HCT116 (cell line): ENCODE data around the gene MCRIP1. TPM values are rescaled to one million over a fixed set of nuclear protein-coding genes. Genes with fewer than 3 reads are reported as not detected.

Source experiments
- ATAC-seq: fragments of 200-7000 bp; cut with Tn5 transposase; 2 replicates; pipeline ENCODE4 v1.9.1; 2020; ENCODE audit warnings: mild to moderate bottlenecking, moderate library complexity
- BruUV-seq: library from RNA; stranded (reverse); fragments of 400-500 nt; replicated peaks from 2 replicates; lab custom pipeline; 2021; lab: Mats Ljungman, UMichigan
- CTCF ChIA-PET: fragments of 300-600 bp; sonication (Branson Sonifier 250); formaldehyde crosslinking; loops from one replicate; lab custom pipeline; 2021; ENCODE audit warnings: antibody characterized with exemption; lab: Charles Lee
- POLR2A ChIA-PET: fragments of 300-600, 350-600 bp; sonication (Branson Sonifier 250); formaldehyde crosslinking; loops from one replicate; lab custom pipeline; 2021; ENCODE audit warnings: antibody characterized with exemption; lab: Charles Lee
- RAD21 ChIA-PET, 2 experiments: fragments of 300-600 bp; sonication (Branson Sonifier 250); formaldehyde crosslinking; loops; one replicate each; lab custom pipeline; 2023; ENCODE audit warnings: low total read pairs in 2 of 2; ENCODE audit not compliant: uncharacterized antibody in 2 of 2, unreplicated experiment in 2 of 2, low non-redundant PET in 1 of 2; lab: Charles Lee
- DNase-seq: peaks from one replicate; pipeline ENCODE4 v3.0.0-alpha.2; 2010; ENCODE audit warnings: low read depth, low spot score
- H2AFZ ChIP-seq: fragments of 200-600 bp; shearing (Covaris generic), sonication (generic); 2 replicates; pipeline ENCODE4 v1.6.1; 2017; ENCODE audit warnings: low read depth, mixed run types, mixed read lengths, antibody characterized with exemption, low read length; ENCODE audit not compliant: poor library complexity, severe bottlenecking
- H3K27ac ChIP-seq: 2 replicates; pipeline ENCODE4 v1.5.1; 2012; ENCODE audit warnings: low read depth, low read length
- H3K27me3 ChIP-seq: fragments of 200-600 bp; sonication (generic); 2 replicates; pipeline ENCODE4 v1.6.1; 2016; ENCODE audit warnings: mixed run types, low read length, mixed read lengths; ENCODE audit not compliant: insufficient read depth
- H3K36me3 ChIP-seq, 2 experiments: fragments of 200-500 bp in 1 of 2; fragments of 200-600 bp in 1 of 2; sonication (Bioruptor generic) in 1 of 2; sonication (generic) in 1 of 2; 2 replicates each; pipeline versions ENCODE4 v1.5.1 to v1.6.1; 2014 to 2016; ENCODE audit warnings: low read length in 2 of 2, inconsistent platforms in 1 of 2, mixed read lengths in 1 of 2, mixed run types in 1 of 2; ENCODE audit not compliant: insufficient read depth in 2 of 2, control insufficient read depth in 1 of 2
- H3K4me1 ChIP-seq, 2 experiments: fragments of 200-600 bp in 1 of 2; sonication (generic) in 1 of 2; 2 replicates each; pipeline versions ENCODE4 v1.5.1 to v1.6.1; 2012 to 2017; ENCODE audit warnings: low read length in 2 of 2, inconsistent platforms in 1 of 2, mild to moderate bottlenecking in 1 of 2, mixed read lengths in 1 of 2, mixed run types in 1 of 2, moderate library complexity in 1 of 2; ENCODE audit not compliant: insufficient read depth in 2 of 2, control insufficient read depth in 1 of 2
- H3K4me2 ChIP-seq: fragments of 200-600 bp; sonication (generic); 2 replicates; pipeline ENCODE4 v1.6.1; 2017; ENCODE audit warnings: mixed run types, low read length, mixed read lengths
- H3K4me3 ChIP-seq, 2 experiments: fragments of 200-600 bp in 1 of 2; sonication (generic) in 1 of 2; replicated peaks in 1 of 2; 2 replicates each; pipeline ENCODE4 v1.5.1; 2011 to 2016; ENCODE audit warnings: low read length in 2 of 2, control low read depth in 1 of 2, low read depth in 1 of 2, mild to moderate bottlenecking in 1 of 2, mixed read lengths in 1 of 2, mixed run types in 1 of 2
- H3K79me2 ChIP-seq: fragments of 200-600 bp; sonication (generic); 2 replicates; pipeline ENCODE4 v1.6.1; 2017; ENCODE audit warnings: mild to moderate bottlenecking, mixed run types, low read length, moderate library complexity, mixed read lengths; ENCODE audit not compliant: insufficient read depth
- H3K9ac ChIP-seq: fragments of 200-600 bp; sonication (generic); 2 replicates; pipeline ENCODE4 v1.6.1; 2016; ENCODE audit warnings: low read length, mixed read lengths
- H3K9me2 ChIP-seq: fragments of 200-600 bp; sonication (generic), shearing (Covaris generic); 2 replicates; pipeline ENCODE4 v1.6.1; 2017; ENCODE audit warnings: mixed run types, mild to moderate bottlenecking, moderate library complexity; ENCODE audit not compliant: insufficient read depth
- H3K9me3 ChIP-seq, 2 experiments: fragments of 200-500 bp in 1 of 2; fragments of 200-600 bp in 1 of 2; sonication (Bioruptor generic) in 1 of 2; sonication (generic) in 1 of 2; 2 replicates each; pipeline ENCODE4 v1.6.1; 2014 to 2017; ENCODE audit warnings: low read length in 2 of 2, mixed read lengths in 2 of 2, inconsistent platforms in 1 of 2, low read depth in 1 of 2, mild to moderate bottlenecking in 1 of 2, mixed run types in 1 of 2, moderate library complexity in 1 of 2; ENCODE audit not compliant: control insufficient read depth in 1 of 2, insufficient read depth in 1 of 2
- H4K20me1 ChIP-seq: fragments of 200-600 bp; sonication (generic), shearing (Covaris generic); 2 replicates; pipeline ENCODE4 v1.6.1; 2017; ENCODE audit warnings: mixed run types, mild to moderate bottlenecking, moderate library complexity; ENCODE audit not compliant: insufficient read depth
- EGR1 ChIP-seq: IDR thresholded peaks from 2 replicates; pipeline ENCODE4 v1.6.1; 2012; ENCODE audit warnings: low read depth
- JUND ChIP-seq: IDR thresholded peaks from 2 replicates; pipeline ENCODE4 v1.6.1; 2012
- MAX ChIP-seq: IDR thresholded peaks from 2 replicates; pipeline ENCODE4 v1.6.1; 2012
- POLR2A ChIP-seq: IDR thresholded peaks from 2 replicates; pipeline ENCODE4 v1.7.0; 2011; ENCODE audit warnings: borderline replicate concordance; ENCODE audit not compliant: insufficient read depth, insufficient read length; ENCODE audit errors: extremely low read depth
- ZNF274 ChIP-seq: fragments of 200-500 bp; sonication (Bioruptor generic); IDR thresholded peaks from 2 replicates; pipeline ENCODE4 v1.6.1; 2014; ENCODE audit warnings: mild to moderate bottlenecking, low read depth, low read length, inconsistent platforms
- intact Hi-C: fragments of 100-400 bp; cut with micrococcal nuclease; formaldehyde crosslinking; loops from 2 replicates; pipeline ENCODE4 v1.10.0; 2022
- total RNA-seq: library from RNA; stranded (reverse); gene quantifications from one replicate; pipeline ENCODE4 v1.2.1, GENCODE V29; 2021; ENCODE audit not compliant: unreplicated experiment
- TF ChIP-seq, protein P1 (sequence below): IDR thresholded peaks from 2 replicates; pipeline ENCODE4 v1.6.1; 2011; ENCODE audit warnings: mild to moderate bottlenecking, low read length, moderate library complexity; ENCODE audit not compliant: insufficient replicate concordance; ENCODE audit errors: extremely low read depth
- TF ChIP-seq, protein P2 (sequence below): IDR thresholded peaks from 2 replicates; pipeline ENCODE4 v1.6.1; 2012; ENCODE audit warnings: low read depth

The MCRIP1 gene
- total RNA-seq, 1 experiment from 2014 or later = 59.2 TPM

DNA sequence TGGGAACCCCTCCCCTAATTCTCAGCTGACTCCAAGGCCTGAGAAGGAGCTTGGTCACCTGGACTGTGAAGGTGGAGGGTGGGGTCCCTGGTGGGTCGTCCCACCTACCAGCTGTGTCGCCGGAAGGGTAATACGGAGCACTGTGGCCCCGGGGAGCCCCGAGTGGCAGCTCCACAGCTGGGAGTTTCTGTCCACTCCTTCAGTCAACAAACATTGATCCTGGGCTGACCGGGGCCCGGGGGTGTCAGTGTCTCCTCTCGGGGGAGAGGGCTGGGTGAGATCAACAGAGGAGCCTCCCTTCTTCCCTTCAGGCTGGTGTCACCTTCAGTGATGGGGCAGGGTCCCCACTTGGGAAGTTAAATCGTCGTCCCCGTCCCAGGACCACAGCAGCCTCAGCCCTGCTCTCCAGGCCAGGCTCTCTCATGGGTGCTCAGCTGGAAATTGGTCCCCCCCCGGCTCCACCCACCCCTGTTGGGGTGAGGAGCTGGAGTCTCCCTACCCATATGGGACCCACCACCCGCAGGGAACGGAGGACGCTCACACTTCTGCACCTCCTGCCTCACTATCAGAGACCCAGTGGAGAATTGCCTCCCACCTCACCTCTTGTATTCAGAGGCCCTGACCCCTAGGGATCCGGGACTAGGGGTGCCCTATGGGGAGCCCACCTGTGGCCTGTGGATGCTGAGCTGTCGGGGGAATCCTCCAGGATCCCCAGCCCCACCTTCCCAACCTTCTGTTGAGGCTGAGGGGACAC is 27.2 kb downstream of the MCRIP1 start:
- RAD21 ChIA-PET = no interaction called here
- no peak overlapping the region for H3K4me2 ChIP-seq
- H3K9me2 ChIP-seq = no peaks in the 10 kb centered on the region
- no peaks in the 10 kb centered on the region for H3K79me2 ChIP-seq
- H3K36me3 ChIP-seq = no peaks in the 10 kb centered on the region
- no peak overlapping the region for H2AFZ ChIP-seq
- no peak overlapping the region for H3K4me3 ChIP-seq
- no peak for ATAC-seq
- TF ChIP-seq JUND (no peak), ZNF274 (no peak), EGR1 (no peak), POLR2A (no peak), MAX (no peak)
- TF ChIP-seq, protein P1, sequence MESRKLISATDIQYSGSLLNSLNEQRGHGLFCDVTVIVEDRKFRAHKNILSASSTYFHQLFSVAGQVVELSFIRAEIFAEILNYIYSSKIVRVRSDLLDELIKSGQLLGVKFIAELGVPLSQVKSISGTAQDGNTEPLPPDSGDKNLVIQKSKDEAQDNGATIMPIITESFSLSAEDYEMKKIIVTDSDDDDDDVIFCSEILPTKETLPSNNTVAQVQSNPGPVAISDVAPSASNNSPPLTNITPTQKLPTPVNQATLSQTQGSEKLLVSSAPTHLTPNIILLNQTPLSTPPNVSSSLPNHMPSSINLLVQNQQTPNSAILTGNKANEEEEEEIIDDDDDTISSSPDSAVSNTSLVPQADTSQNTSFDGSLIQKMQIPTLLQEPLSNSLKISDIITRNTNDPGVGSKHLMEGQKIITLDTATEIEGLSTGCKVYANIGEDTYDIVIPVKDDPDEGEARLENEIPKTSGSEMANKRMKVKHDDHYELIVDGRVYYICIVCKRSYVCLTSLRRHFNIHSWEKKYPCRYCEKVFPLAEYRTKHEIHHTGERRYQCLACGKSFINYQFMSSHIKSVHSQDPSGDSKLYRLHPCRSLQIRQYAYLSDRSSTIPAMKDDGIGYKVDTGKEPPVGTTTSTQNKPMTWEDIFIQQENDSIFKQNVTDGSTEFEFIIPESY = no peak
- TF ChIP-seq, protein P2, sequence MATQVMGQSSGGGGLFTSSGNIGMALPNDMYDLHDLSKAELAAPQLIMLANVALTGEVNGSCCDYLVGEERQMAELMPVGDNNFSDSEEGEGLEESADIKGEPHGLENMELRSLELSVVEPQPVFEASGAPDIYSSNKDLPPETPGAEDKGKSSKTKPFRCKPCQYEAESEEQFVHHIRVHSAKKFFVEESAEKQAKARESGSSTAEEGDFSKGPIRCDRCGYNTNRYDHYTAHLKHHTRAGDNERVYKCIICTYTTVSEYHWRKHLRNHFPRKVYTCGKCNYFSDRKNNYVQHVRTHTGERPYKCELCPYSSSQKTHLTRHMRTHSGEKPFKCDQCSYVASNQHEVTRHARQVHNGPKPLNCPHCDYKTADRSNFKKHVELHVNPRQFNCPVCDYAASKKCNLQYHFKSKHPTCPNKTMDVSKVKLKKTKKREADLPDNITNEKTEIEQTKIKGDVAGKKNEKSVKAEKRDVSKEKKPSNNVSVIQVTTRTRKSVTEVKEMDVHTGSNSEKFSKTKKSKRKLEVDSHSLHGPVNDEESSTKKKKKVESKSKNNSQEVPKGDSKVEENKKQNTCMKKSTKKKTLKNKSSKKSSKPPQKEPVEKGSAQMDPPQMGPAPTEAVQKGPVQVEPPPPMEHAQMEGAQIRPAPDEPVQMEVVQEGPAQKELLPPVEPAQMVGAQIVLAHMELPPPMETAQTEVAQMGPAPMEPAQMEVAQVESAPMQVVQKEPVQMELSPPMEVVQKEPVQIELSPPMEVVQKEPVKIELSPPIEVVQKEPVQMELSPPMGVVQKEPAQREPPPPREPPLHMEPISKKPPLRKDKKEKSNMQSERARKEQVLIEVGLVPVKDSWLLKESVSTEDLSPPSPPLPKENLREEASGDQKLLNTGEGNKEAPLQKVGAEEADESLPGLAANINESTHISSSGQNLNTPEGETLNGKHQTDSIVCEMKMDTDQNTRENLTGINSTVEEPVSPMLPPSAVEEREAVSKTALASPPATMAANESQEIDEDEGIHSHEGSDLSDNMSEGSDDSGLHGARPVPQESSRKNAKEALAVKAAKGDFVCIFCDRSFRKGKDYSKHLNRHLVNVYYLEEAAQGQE = no peak
- peaks cover 13% of the 10 kb centered on the region; the same call in 1 of the 2 replicates for H3K27me3 ChIP-seq
- peaks cover 0 to 6% of the 10 kb centered on the region in 2 experiments; a peak in 2 of 4 replicates for H3K4me1 ChIP-seq
- H3K9ac ChIP-seq = no peak overlapping the region
- intact Hi-C loops = no loop called here
- no TSS peak for BruUV-seq
- no peaks in the 10 kb centered on the region for H3K9me3 ChIP-seq
- no peak for DNase-seq
- no peak overlapping the region for H3K27ac ChIP-seq
- CTCF ChIA-PET = interaction anchor here (1.2 kb wide), 1 partner anchor 16 kb away, joined by 4 read pairs; no protein-coding TSS in a partner anchor
- H4K20me1 ChIP-seq = no peaks in the 10 kb centered on the region
- POLR2A ChIA-PET = no interaction called here
